Measurements from ENCODE around the gene DGCR8.

DGCR8 gene

GRCh38 chr22:20142711-20143621 is 62.9 kb downstream of the DGCR8 start:
- peaks cover 4% of the 10 kb centered on the region for H3K4me1 ChIP-seq
- DNase-seq, result no peak
- no peak for TF ChIP-seq CTCF (IDR thresholded peaks at IDR 0.05; ENCODE audit: low read depth, low read length)
- H3K4me3 ChIP-seq (ENCODE audit: low read depth, low read length), result no peak overlapping the region
- H3K36me3 ChIP-seq, result peaks cover 33% of the 10 kb centered on the region
- no peaks in the 10 kb centered on the region for H3K27me3 ChIP-seq
- no peaks in the 10 kb centered on the region for H3K9me3 ChIP-seq

- TF ChIP-seq CTCF (IDR thresholded peaks at IDR 0.05; ENCODE audit: low read depth, low read length), result no peak
- no peaks in the 10 kb centered on the region; the same call in 1 of the 2 replicates for H3K4me1 ChIP-seq
- no peak overlapping the region for H3K4me3 ChIP-seq (ENCODE audit: low read depth, low read length)
Measured at GRCh38 chr22:20143883-20144665, 64.0 kb downstream of the DGCR8 start.

GRCh38 chr22:20145206-20145831 is 65.3 kb downstream of the DGCR8 start:
- Histone ChIP-seq H3K4me1 (no peaks in the 10 kb centered on the region; the same call in 1 of the 2 replicates), H3K4me3 (ENCODE audit: low read depth, low read length) (no peak overlapping the region), H3K36me3 (peaks cover 23% of the 10 kb centered on the region), H3K9me3 (no peaks in the 10 kb centered on the region), H3K27me3 (no peaks in the 10 kb centered on the region)
- TF ChIP-seq CTCF (IDR thresholded peaks at IDR 0.05; ENCODE audit: low read depth, low read length), result no peak
- no peak for DNase-seq

More at GRCh38 chr22:20143883-20144665, 64.0 kb downstream of the DGCR8 start:
- Histone ChIP-seq H3K9me3 (no peaks in the 10 kb centered on the region), H3K36me3 (peaks cover 32% of the 10 kb centered on the region), H3K27me3 (no peaks in the 10 kb centered on the region)
- DNase-seq, result no peak

GRCh38 chr22:20145832-20146223 is 65.8 kb downstream of the DGCR8 start:
- no peak for DNase-seq
- no peaks in the 10 kb centered on the region for H3K27me3 ChIP-seq
- TF ChIP-seq CTCF (IDR thresholded peaks at IDR 0.05; ENCODE audit: low read depth, low read length), result no peak
- peaks cover 22% of the 10 kb centered on the region for H3K36me3 ChIP-seq
- no peaks in the 10 kb centered on the region; the same call in 1 of the 2 replicates for H3K4me1 ChIP-seq
- no peaks in the 10 kb centered on the region for H3K9me3 ChIP-seq
- H3K4me3 ChIP-seq (ENCODE audit: low read depth, low read length), result no peak overlapping the region

GRCh38 chr22:20146777-20147176 is 66.7 kb downstream of the DGCR8 start:
- DNase-seq, result no peak
- no peaks in the 10 kb centered on the region for H3K9me3 ChIP-seq
- H3K4me1 ChIP-seq, result no peaks in the 10 kb centered on the region; the same call in 1 of the 2 replicates
- TF ChIP-seq CTCF (IDR thresholded peaks at IDR 0.05; ENCODE audit: low read depth, low read length), result no peak
- H3K4me3 ChIP-seq (ENCODE audit: low read depth, low read length), result no peak overlapping the region
- H3K36me3 ChIP-seq, result peaks cover 12% of the 10 kb centered on the region
- H3K27me3 ChIP-seq, result no peaks in the 10 kb centered on the region
